ENCODE data around the gene LGMN. TPM values are rescaled to one million over a fixed set of nuclear protein-coding genes. Genes with fewer than 3 reads are reported as not detected.

Gene LGMN
- total and polyA plus RNA-seq, 2 of the 8 experiments (the other 6 are each of a cell fraction or from before 2014, with no cell fraction given): 57.4 to 83.4 TPM

GRCh38 chr14:92785667-92786426, 37.4 kb upstream of the LGMN start:
- Histone ChIP-seq H3K9ac (replicated peaks in 1 of 4; ENCODE audit: extremely low read depth in 1 of 4, low read depth in 3 of 4, low read length in 3 of 4) (no peak overlapping the region), H2BK12ac (ENCODE audit: low read depth, low read length) (no peak overlapping the region), H3K9me3 (ENCODE audit: insufficient read depth in 2 of 2, low read depth in 1 of 2, low read length in 1 of 2) (peaks cover 2% of the 10 kb centered on the region in 2 experiments; a peak in 3 of 4 replicates), H4K20me1 (replicated peaks in 1 of 2; ENCODE audit: control insufficient read depth in 1 of 2, insufficient read depth in 2 of 2, low read length in 2 of 2) (no peaks in the 10 kb centered on the region), H3K56ac (replicated peaks; ENCODE audit: insufficient read length, low read depth, low read length) (no peak overlapping the region), H2BK120ac (replicated peaks; ENCODE audit: low read depth, low read length) (no peak overlapping the region), H3K79me1 (ENCODE audit: low read depth, low read length) (no peaks in the 10 kb centered on the region), H2BK5ac (ENCODE audit: low read depth, low read length) (no peak overlapping the region), H2BK15ac (ENCODE audit: low read length) (no peak overlapping the region), H4K91ac (replicated peaks; ENCODE audit: insufficient read length, low read length) (no peak overlapping the region), H3K18ac (ENCODE audit: extremely low read depth, low read length) (no peak overlapping the region), H4K5ac (ENCODE audit: insufficient read length, low read depth, low read length) (no peak overlapping the region), H4K8ac (ENCODE audit: extremely low read depth, insufficient read depth, low read length) (no peak overlapping the region), H3K27ac (ENCODE audit: low read depth, low read length) (no peak overlapping the region), H3K4me1 (replicated peaks in 1 of 4; ENCODE audit: control insufficient read depth in 3 of 4, insufficient read depth in 4 of 4, low read length in 3 of 4) (peaks cover 0 to 3% (median 0%) of the 10 kb centered on the region in 4 experiments; a peak in 1 of 7 replicates), H3K27me3 (replicated peaks in 1 of 4; ENCODE audit: control insufficient read depth in 3 of 4, extremely low read depth in 1 of 4, insufficient read depth in 3 of 4, low read length in 3 of 4) (no peaks in the 10 kb centered on the region; a peak in 1 of 7 replicates), H3K23ac (ENCODE audit: insufficient read length) (no peak overlapping the region), H3K4me3 (ENCODE audit: extremely low read depth in 1 of 4, insufficient read depth in 2 of 4, low read depth in 3 of 4, low read length in 4 of 4) (no peak overlapping the region), H3K23me2 (ENCODE audit: low read depth, low read length) (no peaks in the 10 kb centered on the region), H3K79me2 (ENCODE audit: control insufficient read depth in 1 of 2, insufficient read depth in 2 of 2, low read length in 2 of 2) (no peaks in the 10 kb centered on the region), H2AFZ (ENCODE audit: low read length) (peak overlapping the region; percentile 28; the same call in 1 of the 2 replicates), H2BK20ac (ENCODE audit: low read length) (no peak overlapping the region), H2AK5ac (ENCODE audit: low read depth, low read length) (no peak overlapping the region), H3K4ac (replicated peaks; ENCODE audit: insufficient read length, low read depth, low read length) (no peak overlapping the region), H3K4me2 (ENCODE audit: insufficient read depth in 1 of 2, low read depth in 2 of 2, low read length in 2 of 2) (no peak overlapping the region), H3K36me3 (ENCODE audit: control insufficient read depth in 2 of 4, insufficient read depth in 4 of 4, low read length in 3 of 4) (no peaks in the 10 kb centered on the region), H3K14ac (ENCODE audit: insufficient read length) (no peak overlapping the region)
- no peak for TF ChIP-seq SP2 (IDR thresholded peaks at IDR 0.05; ENCODE audit: low read length)
- TF ChIP-seq BACH1 (IDR thresholded peaks at IDR 0.05; ENCODE audit: low read length): 0 out of 2 replicates have a peak, but pooled peaks have one; percentile 21
- TF ChIP-seq EZH2 (IDR thresholded peaks at IDR 0.05; ENCODE audit: low read depth, low read length, severe bottlenecking): no peak
- ChIA-PET CTCF (ENCODE audit: partially characterized antibody) (interaction anchor here (0.6 to 1.6 kb wide), 9 partner anchors 10 to 183 kb away, joined by 3 to 4 read pairs (median 3); no protein-coding TSS in a partner anchor), POLR2A (ENCODE audit: partially characterized antibody) (no interaction called here)
- FAIRE-seq: no peak
- DNase-seq (ENCODE audit: low read depth in 1 of 2, low spot score in 2 of 2): no peak
- WGBS, 2 experiments (ENCODE audit: extremely low coverage in 1 of 2, insufficient coverage in 1 of 2, insufficient read length in 1 of 2, insufficient replicate concordance in 2 of 2, low coverage in 1 of 2, low lambda C conversion rate in 2 of 2, missing lambda C conversion rate in 1 of 2): 77% methylated on average over 6 of the region's 6 CpGs; no CpG with 5 or more reads in 1 of the 2 experiments

Data from H1 (cell line).